ENCODE results near the gene ASCL4. TPM values are rescaled to one million over a fixed set of nuclear protein-coding genes. Genes with fewer than 3 reads are reported as not detected.
"Not testable (repeated sequence)": the region's sequence is repeated elsewhere in the genome, so short reads cannot be mapped to it uniquely, and the experiment has no call there.

ASCL4 gene, protein sequence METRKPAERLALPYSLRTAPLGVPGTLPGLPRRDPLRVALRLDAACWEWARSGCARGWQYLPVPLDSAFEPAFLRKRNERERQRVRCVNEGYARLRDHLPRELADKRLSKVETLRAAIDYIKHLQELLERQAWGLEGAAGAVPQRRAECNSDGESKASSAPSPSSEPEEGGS
- total RNA-seq (2014; rRNA removed; shearing (Covaris generic)) = not detected in 2 replicates

DNA sequence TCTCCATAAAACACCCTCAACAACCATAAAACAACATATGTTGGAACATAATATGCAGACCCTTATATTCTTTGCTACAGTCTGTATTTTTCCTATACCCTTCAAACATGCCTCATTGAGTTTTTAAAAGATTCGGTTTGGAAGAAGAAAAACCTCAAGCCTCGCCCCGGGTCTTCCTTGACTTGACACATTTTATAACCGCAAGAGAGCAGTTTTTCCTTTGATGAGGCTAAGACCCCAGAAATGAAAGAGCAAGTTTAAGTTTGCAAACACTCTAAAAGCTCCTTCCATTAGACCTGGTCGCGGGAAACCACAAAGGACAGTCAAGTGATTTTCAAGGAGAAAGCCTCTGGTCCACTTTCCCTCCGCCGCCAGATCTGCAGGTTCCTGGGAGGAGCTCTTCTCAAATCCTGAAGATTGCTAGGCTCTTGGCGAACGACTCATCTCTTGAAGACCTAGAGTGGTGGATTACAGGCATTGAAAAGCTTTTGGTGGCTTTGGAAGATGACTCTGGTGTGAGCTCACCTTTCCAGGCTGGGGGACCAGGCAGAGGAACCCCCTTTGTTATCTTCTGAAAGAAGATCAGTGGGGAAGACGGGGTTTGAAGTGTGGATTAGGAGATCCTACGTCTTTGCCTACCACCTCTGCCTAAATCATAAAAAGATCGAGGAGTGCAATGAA lies at the start of gene ASCL4:
TSS of gene ASCL4 (plus strand) at position 356 of the 681 bp plus-strand sequence. CDS start 515 bp downstream, outside the sequence.
- no peak for DNase-seq (ENCODE audit: low read depth)

DNA sequence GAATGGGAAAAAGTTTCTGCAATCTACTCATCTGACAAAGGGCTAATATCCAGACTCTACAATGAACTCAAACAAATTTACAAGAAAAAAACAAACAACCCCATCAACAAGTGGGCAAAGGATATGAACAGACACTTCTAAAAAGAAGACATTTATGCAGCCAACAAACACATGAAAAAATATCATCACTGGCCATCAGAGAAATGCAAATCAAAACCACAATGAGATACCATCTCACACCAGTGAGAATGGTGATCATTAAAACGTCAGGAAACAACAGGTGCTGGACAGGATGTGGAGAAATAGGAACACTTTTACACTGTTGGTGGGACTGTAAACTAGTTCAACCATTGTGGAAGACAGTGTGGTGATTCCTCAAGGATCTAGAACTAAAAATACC lies 47.2 kb upstream of the ASCL4 start:
- DNase-seq (ENCODE audit: low read depth) = not testable (repeated sequence)

DNA sequence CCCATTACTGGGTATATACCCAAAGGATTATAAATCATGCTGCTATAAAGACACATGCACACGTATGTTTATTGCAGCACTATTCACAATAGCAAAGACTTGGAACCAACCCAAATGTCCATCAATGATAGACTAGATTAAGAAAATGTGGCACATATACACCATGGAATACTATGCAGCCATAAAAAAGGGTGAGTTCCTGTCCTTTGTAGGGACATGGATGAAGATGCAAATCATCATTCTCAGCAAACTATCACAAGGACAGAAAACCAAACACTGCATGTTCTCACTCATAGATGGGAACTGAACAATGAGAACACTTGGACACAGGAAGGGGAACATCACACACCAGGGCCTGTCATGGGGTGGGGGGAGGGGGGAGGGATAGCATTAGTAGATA lies 46.8 kb upstream of the ASCL4 start:
- DNase-seq (ENCODE audit: low read depth) = not testable (repeated sequence)

DNA sequence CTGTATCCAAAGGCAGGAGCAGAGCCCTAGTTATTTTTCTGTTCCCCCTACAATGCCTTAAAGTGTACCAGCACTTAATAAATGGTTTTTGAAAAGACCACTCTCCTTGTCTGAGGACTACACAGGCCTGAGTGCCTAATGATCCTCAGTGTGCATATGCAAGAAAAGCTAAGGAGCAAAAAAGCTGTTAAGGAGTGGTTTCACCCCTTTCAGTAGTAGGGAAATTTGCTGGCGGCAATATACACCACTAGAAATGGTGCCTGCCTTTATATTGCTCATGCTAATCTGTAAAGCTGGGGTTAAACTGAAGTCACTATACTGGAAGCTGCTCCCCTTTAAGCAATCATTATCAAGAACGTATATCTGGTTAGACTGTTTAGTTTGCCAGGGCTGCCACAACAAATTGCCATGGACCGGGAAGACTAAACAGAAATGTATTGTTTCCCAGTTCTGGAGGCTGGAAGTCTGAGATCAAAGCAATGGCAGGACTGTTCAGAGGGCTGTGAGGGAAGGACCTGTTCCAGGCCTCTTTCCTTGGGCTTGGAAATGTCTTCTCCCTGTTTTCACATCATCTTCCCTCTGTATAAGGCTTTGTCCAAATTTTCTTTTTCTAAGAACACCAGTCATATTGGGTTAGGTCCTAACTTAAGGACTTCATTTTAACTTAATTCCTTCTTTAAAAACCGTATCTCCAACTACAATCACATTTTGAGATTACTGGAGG lies 43.7 kb upstream of the ASCL4 start:
- DNase-seq (ENCODE audit: low read depth) = no peak

DNA sequence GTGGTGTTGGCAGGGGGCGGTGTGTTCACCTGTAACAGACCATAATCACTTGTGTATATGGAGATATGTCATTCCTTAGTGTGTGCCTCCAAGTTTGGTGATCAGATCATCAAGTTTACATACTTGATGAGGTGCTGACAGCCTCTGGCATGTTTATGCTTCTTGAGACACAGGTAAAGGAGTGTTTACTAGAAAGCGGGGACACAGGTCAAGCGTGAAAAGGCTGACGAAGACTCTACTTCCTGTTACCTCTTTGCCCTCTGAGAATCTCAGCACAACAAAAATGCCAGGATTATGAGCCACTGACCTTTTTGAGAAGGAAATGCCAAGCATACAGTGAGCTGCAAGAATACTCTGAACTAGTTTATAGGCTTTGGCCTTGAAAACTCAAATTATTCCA lies 43.1 kb upstream of the ASCL4 start:
- no peak for DNase-seq (ENCODE audit: low read depth)

DNA sequence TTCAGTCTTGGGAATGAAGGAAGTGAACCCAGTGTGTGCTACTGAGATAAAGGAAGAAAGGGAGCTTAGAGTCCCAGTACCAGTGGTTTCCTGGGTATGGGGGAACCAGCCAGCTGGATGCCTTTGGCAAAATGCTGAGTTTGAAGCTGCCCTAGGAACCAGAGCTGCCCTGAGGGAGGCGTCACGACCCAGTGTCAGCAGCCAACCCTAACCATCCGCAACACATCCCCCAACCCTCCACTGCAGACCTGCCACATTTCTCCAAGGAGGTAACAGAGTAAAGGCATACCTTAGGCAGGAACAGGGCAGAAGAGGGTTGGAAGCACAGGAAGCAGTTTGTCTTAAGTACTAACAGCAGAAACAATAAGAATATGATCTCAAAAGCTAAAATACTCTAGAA lies 42.1 kb upstream of the ASCL4 start:
- no peak for DNase-seq (ENCODE audit: low read depth)

DNA sequence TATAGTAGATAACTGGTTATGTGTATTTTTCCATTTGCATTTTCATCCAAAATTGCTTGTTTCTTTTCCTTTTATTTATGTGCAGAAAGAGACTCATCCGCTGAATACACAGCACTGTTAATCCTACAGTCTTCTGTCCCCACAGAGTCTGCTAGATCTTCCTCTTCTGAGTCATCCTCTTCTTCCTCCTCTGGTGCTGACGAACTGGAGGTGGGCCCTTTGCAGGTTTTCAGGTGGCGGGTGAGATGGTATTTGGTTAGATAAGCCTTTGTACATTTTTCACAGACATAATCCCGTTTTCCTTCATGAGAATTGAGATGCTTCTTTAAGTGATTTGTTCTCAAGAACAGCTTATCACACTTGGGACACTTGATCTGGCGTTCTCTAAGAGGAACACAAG lies 40.4 kb upstream of the ASCL4 start:
- DNase-seq (ENCODE audit: low read depth) = no peak

DNA sequence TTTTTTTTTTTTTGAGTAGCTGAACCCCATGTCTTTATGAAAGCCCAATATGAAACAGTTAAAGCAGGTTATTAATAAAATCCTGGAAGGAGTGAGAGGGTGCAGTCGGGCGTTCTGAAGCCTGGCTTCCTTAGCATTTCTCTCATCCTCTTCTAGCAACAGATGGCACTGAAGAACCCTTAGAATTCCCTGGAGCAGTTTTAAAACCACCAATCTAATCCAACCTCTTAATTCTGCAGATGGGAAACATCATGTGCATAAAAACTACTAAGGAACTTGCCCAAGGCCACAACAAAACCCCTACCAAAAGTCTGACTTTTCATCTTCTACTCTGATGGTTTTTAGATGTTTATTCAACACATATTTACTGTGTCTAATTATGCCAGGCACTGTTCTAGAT lies 38.7 kb upstream of the ASCL4 start:
- no peak for DNase-seq (ENCODE audit: low read depth)

DNA sequence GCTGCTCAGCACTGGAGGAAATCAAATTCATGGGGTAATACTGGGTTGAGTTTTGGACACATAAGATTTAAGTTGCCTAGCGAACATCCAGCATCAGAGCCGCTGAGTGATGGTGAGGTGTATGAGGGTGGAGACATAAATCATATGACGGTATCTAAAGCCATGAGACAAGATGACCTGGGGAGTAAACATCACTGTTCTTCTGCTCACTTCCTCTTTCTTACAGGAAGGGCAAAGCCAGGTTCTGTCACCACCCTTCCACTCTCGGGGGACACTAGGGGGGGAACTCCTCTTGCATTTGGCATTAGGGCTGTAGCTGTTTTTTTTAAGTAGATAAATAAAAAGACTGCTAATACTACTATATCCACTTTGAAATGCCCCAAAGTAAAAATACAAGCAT lies 37.6 kb upstream of the ASCL4 start:
- no peak for DNase-seq (ENCODE audit: low read depth)

DNA sequence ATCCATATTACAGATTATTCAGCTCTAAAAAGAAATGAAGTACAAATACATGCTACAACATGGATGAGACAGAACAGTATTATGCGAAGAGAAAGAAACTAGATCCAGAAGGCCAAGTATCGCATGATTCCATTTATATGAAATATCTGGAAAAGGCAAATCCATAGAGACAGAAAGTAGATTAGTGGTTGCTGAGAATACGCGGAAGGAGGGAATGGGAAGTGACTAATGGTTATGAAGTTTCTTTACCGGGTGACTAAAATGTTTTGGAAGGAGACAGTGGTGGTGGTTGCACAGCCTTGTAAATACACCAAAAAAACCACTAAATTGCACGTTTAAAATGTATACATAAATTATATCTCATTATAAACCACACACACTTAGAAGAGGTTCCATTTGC lies 26.0 kb upstream of the ASCL4 start:
- DNase-seq (ENCODE audit: low read depth) = peak; percentile 59

DNA sequence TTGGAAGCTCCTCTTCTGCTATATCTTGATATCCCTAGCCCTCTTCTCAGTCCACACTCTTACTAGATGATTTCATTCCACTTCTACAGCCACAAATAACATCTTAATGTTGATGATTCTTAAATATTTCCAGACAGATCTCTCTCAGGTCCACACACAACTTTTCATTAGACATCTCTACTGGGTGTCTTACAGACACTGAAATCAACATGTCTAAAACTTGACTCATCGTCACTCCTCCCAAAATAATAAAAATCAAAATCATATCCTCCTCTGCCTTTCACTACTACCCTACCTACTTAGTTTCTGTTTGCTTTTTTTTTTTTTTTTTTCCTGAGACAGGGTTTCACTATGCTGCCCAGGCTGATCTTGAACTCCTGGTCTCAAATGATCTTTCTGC lies 25.4 kb upstream of the ASCL4 start:
- DNase-seq (ENCODE audit: low read depth) = peak; percentile 8

DNA sequence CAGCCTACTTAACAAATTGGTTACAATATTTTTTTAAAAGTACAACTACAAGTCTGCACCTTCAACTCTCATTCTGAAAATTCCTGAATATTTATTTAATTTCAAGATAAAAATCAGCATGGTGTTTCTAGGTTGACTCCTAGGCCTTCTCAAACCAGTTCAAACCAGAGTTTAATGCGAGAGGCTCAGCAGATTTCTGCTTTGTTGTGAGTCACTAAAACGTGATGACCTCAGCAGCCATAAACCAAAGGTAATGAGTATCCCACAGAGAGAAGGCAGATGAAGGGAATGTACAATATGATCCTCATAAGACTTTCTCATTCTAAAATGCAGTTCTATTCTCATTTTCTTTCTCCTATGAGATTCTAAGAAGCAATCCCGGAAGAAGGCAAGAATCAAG lies 15.1 kb upstream of the ASCL4 start:
- peak; percentile 68 for DNase-seq (ENCODE audit: low read depth)

DNA sequence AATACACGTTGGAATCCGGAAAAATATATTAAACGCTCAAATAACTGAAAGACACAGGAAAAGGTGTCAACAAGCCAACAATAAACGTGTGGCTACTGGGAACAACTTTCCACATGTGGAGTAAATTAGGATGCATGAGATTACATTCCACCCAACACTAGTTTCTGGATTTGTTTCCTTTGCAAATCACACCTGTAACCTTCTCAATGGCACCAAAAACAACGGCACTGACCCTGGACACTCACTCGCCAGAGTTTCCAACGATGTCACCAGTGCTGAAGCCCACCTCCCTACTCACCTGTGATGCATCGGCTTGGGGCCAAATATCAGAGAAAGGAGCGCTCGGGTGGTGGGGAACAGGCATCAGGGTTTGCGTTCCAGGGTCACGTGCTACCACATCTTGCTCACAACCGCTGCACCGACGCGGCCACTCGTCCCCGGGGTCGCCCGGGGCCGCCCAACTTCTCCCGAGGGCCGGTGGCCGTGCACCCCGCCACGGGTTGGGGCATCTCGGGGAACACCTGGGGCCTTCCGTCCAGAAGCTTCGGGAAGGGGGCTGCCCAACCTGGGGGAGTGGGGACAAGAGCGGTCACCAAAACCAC lies 14.2 kb upstream of the ASCL4 start:
- peak; percentile 8 for DNase-seq (ENCODE audit: low read depth)

DNA sequence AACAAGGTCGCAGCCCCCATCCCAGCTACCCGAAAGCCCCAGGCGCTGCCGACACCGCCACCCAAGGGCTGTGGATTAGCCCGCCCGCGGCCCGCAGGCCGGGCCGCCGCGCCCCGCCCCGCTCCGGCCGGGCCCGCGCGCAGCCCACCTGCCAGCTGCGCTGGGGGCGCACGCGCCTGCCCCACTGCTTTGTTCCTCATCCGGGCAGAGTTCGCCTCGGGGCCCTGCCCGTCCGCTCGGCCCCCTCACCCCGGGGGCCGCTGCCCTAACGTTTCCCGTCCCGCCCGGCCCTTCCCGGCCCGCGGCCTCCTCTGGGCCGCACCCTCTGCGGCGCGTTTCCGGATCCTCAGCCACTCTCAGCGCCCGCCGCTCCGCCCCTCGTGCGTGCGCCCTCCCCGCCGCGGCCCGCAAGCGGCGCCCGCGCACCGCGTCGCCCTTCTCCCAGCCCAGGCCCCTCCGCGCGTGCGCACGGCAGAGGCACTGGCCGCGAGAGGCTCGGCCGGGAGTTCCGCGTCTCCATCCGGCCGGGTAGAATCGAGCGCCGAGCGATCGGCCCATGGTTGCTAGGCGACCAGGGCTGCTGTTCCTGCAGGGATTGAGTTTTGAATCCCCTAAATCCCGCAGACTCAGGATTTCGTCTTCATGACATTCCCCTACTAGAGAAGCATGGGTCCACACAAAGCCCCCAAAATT lies 13.5 kb upstream of the ASCL4 start, which contains the start of gene PRDM4:
TSS of gene PRDM4 (minus strand) at position 329 of the 693 bp plus-strand sequence. CDS start 622 bp downstream, outside the sequence.
- DNase-seq (ENCODE audit: low read depth) = peak; percentile 89

DNA sequence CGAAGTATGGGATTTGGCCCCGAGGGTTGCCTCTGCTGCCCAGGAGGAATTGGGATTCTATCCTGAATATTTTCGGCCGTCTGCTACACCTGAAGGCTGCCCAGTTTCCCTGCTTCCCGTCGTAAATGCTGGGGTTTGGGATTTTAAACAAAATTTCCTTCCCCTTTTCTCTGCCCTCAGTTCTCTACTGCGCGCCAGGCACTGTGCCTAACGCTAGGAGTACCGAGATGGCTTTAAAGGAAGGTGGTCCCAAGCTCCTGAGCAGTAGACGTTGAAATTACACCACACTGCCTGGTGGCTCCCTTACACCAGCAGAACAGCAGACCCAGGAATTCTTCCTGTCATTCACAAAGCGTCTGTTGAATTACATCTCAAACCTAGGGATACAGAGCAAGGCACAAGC lies 13.0 kb upstream of the ASCL4 start:
- no peak for DNase-seq (ENCODE audit: low read depth)

DNA sequence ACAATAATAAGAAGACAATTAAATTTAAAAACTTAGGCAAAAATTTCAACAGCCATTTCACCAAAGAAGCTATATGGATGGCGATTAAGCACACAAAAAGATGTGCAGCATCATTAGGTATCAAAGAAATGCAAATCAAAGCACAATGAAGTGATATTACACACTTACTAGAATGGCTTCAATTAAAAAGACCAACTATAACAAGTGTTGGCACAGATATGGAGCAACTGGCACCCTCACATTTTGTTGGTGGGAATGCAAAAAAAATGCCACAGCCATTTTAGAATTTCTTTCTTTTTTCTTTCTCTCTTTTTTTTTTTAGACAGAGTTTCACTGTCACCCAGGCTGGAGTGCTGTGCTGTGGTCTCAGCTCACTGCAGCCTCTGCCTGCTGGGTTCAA lies 11.6 kb upstream of the ASCL4 start:
- no peak for DNase-seq (ENCODE audit: low read depth)

DNA sequence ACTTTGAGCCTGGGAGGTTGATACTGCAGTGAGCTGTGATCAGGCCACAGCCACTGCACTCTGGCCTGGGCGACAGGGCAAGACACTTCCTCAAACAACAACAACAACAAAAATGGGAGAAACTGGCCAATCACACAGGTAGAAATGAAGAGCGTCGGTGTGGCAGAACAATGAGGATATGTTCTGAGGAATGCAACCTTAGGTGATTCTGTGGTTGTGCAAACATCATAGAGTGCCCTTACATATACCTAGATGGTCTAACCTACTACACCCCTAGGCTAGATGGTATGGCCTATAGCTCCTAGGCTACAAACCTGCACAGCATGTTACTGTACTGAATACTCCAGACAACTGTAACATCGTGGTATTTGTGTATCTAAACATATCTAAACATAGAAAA lies 9.9 kb upstream of the ASCL4 start:
- DNase-seq (ENCODE audit: low read depth) = no peak

DNA sequence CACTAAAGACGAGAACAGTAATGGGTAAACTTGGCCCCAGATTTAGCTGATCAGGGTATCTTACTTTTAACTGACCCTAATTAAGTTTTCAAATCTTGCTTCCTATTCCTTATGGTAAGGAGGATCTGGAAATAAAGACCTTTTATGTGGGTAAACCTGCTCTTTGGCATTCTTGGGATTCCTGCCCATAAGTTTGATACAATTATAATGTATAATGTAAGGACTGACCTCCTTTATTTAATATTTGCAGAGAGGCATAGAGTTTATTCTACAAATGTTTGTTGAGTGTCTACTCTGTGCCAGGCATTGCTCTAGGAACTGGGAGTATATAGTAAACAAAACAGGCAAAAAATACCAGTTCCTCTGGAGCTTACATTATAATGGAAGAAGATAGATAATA lies 9.2 kb upstream of the ASCL4 start:
- no peak for DNase-seq (ENCODE audit: low read depth)

DNA sequence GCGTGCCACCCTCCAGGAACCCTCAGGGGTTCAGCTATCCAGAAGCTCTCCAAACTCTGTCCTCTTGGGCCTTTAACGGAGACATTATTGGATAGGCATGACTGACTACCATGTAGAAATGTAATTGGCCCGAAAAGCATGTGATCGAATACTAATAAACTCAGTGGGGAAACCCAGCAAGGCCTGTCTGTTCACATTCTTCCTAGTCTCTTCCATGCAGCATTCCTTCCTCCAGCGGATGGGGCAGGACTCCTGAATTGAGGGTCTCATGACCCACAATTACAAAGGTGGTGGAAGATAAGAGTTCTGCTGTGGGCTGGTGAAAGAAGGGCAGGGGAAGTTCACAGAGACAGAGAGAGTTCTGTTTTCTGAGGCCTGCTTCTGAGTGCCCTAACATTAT lies 7.0 kb upstream of the ASCL4 start:
- DNase-seq (ENCODE audit: low read depth) = no peak

DNA sequence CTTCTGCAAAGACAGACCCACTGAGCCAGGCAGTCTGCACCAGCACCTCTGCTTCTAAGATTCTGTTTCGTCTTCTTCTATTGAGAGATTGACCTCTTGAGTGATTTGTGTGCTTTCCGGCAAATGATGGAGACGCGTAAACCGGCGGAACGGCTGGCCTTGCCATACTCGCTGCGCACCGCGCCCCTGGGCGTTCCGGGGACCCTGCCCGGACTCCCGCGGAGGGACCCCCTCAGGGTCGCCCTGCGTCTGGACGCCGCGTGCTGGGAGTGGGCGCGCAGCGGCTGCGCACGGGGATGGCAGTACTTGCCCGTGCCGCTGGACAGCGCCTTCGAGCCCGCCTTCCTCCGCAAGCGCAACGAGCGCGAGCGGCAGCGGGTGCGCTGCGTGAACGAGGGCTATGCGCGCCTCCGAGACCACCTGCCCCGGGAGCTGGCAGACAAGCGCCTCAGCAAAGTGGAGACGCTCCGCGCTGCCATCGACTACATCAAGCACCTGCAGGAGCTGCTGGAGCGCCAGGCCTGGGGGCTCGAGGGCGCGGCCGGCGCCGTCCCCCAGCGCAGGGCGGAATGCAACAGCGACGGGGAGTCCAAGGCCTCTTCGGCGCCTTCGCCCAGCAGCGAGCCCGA lies 703 bp downstream of the ASCL4 start:
- DNase-seq (ENCODE audit: low read depth) = no peak

DNA sequence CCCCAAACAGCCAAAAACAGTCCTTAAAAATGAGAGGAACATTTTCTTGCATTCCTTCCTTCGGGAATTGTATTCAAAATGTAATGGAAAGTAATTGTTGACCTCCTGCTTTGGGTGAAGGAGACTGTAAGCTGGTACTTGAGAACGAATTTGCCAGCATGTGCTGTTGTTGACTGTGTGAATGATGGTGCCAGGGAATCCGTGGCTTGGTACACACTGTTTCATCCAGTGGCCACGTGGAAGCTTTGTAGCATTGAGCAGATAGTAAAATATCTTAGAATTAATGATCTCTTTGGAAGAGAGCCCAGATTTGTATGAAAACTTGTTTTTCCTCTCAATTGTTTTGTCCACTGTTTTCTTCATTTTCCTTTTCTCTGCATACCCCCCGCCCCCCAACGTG lies 1.7 kb downstream of the ASCL4 start:
- DNase-seq (ENCODE audit: low read depth) = no peak

Data from RPMI7951 (cell line).